Breast epithelium (tissue), 4 donors: ENCODE data around the gene TXNDC16. TPM values are rescaled to one million over a fixed set of nuclear protein-coding genes. Genes with fewer than 3 reads are reported as not detected.

Experiments used
- DNase-seq, 2 donors: peaks; one replicate each; pipeline ENCODE4 v3.0.0-alpha.2; 2019; ENCODE audit warnings: low spot score in 2 of 2
- H3K27ac ChIP-seq, 2 donors: fragments of 200-600 bp; sonication (generic) in 1 of 2; one replicate each; pipeline ENCODE4 v1.5.1; 2016 to 2019; ENCODE audit warnings: mild to moderate bottlenecking in 1 of 2
- H3K27me3 ChIP-seq, 2 donors: fragments of 200-600 bp; sonication (generic) in 1 of 2; one replicate each; pipeline versions ENCODE4 v1.5.1 to v1.6.0; 2017 to 2019; ENCODE audit warnings: control low read depth in 1 of 2, mild to moderate bottlenecking in 1 of 2
- H3K36me3 ChIP-seq: fragments of 200-600 bp; one replicate; pipeline ENCODE4 v1.5.1; 2019
- H3K4me1 ChIP-seq, 2 donors: fragments of 200-600 bp; sonication (generic); one replicate each; pipeline ENCODE4 v1.5.1; 2016 to 2019; ENCODE audit warnings: control low read depth in 1 of 2
- H3K4me3 ChIP-seq, 3 donors: fragments of 200-600 bp; sonication (generic); 1 replicate in 2 of 3; 2 replicates in 1 of 3; pipeline ENCODE4 v1.5.1; 2016 to 2019; ENCODE audit warnings: mild to moderate bottlenecking in 3 of 3, moderate library complexity in 2 of 3
- H3K9me3 ChIP-seq, 2 donors: fragments of 200-600 bp; sonication (generic) in 1 of 2; one replicate each; pipeline ENCODE4 v1.5.1; 2016 to 2019; ENCODE audit warnings: control low read depth in 1 of 2
- POLR2A ChIP-seq: fragments of 450-650 bp; IDR thresholded peaks from one replicate; pipeline ENCODE4 v1.6.1; 2016; ENCODE audit warnings: antibody characterized with exemption, mild to moderate bottlenecking, moderate library complexity
- POLR2AphosphoS5 ChIP-seq, 3 donors: sonication (generic); formaldehyde crosslinking; IDR thresholded peaks; one replicate each; pipeline ENCODE4 v1.6.1; 2017; ENCODE audit warnings: antibody characterized with exemption in 3 of 3
- intact Hi-C: fragments of 100-400 bp; cut with DNase I; formaldehyde crosslinking; loops from one replicate; pipeline ENCODE4 v1.15.1; 2023; ENCODE audit warnings: low total_unique reads
- total RNA-seq, 3 donors: library from RNA; depleted of rRNA; stranded (reverse); fragments of >200 nt; gene quantifications; one replicate each; pipeline ENCODE4 v1.1.0, GENCODE V29; 2016
- TF ChIP-seq, protein P1 (sequence below), 3 donors: fragments of 450-650 bp; IDR thresholded peaks; one replicate each; pipeline ENCODE4 v1.5.1; 2016 to 2017; ENCODE audit warnings: antibody characterized with exemption in 3 of 3, mild to moderate bottlenecking in 3 of 3, moderate library complexity in 3 of 3

TXNDC16 gene
- total RNA-seq, 3 donors from 2014 or later: 11.5 to 18.3 (median 13.1) TPM

DNA sequence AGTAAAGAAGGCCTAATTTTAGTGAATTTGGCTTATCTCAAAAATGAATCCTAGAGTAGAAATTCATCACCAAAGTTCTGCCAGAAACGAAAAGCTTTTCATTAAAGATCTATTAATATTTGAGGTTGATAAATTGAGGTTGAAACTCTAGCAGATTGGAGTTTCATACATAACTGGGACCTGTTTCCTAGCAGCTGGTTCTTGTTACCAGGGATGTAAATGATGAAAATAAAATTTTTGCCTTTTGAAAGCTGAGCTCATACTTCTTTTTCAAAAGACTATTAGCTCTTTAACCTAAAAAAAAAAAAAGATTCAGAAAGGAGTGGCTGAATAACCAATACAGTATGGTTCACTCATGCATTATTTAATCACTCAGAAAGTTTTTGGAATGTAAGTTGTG is 139.9 kb downstream of the TXNDC16 start:
- H3K27me3 ChIP-seq: no peaks in the 10 kb centered on the region
- TF ChIP-seq POLR2AphosphoS5 (IDR thresholded peaks at IDR 0.05) (no peak), POLR2A (no peak)
- TF ChIP-seq, protein P1, sequence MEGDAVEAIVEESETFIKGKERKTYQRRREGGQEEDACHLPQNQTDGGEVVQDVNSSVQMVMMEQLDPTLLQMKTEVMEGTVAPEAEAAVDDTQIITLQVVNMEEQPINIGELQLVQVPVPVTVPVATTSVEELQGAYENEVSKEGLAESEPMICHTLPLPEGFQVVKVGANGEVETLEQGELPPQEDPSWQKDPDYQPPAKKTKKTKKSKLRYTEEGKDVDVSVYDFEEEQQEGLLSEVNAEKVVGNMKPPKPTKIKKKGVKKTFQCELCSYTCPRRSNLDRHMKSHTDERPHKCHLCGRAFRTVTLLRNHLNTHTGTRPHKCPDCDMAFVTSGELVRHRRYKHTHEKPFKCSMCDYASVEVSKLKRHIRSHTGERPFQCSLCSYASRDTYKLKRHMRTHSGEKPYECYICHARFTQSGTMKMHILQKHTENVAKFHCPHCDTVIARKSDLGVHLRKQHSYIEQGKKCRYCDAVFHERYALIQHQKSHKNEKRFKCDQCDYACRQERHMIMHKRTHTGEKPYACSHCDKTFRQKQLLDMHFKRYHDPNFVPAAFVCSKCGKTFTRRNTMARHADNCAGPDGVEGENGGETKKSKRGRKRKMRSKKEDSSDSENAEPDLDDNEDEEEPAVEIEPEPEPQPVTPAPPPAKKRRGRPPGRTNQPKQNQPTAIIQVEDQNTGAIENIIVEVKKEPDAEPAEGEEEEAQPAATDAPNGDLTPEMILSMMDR (IDR thresholded peaks at IDR 0.05): no peak
- intact Hi-C loops: no loop called here
- H3K4me1 ChIP-seq: no peaks in the 10 kb centered on the region
- no peak for DNase-seq
- H3K27ac ChIP-seq: no peak overlapping the region
- no peak overlapping the region for H3K4me3 ChIP-seq
- no peaks in the 10 kb centered on the region for H3K36me3 ChIP-seq
- no peaks in the 10 kb centered on the region for H3K9me3 ChIP-seq

DNA sequence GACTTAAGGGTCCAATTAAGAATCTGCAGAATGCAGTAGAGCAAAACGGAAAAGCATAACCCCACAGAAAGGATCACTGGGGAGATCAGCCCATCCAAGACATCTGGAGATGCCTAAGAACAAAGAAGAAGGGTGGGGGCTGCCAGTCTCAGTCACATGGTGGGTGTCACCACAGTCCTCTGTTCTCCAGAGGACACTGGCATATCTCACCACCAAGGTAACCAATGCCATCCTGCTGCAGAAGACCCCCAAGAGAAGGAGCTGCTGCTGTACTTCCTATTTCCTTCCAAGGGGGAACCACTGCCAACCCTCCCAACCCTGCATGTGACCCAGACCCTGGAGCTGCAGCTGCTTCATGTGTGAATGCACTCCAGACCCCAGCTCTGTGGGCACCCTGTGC is 147.0 kb downstream of the TXNDC16 start:
- intact Hi-C loops: no loop called here
- H3K27ac ChIP-seq: no peak overlapping the region
- no peaks in the 10 kb centered on the region for H3K4me1 ChIP-seq
- no peak overlapping the region for H3K4me3 ChIP-seq
- no peaks in the 10 kb centered on the region for H3K36me3 ChIP-seq
- no peak for DNase-seq
- H3K27me3 ChIP-seq: no peaks in the 10 kb centered on the region
- no peaks in the 10 kb centered on the region for H3K9me3 ChIP-seq
- TF ChIP-seq POLR2A (no peak), POLR2AphosphoS5 (IDR thresholded peaks at IDR 0.05) (no peak)
- TF ChIP-seq, protein P1 (IDR thresholded peaks at IDR 0.05): no peak

DNA sequence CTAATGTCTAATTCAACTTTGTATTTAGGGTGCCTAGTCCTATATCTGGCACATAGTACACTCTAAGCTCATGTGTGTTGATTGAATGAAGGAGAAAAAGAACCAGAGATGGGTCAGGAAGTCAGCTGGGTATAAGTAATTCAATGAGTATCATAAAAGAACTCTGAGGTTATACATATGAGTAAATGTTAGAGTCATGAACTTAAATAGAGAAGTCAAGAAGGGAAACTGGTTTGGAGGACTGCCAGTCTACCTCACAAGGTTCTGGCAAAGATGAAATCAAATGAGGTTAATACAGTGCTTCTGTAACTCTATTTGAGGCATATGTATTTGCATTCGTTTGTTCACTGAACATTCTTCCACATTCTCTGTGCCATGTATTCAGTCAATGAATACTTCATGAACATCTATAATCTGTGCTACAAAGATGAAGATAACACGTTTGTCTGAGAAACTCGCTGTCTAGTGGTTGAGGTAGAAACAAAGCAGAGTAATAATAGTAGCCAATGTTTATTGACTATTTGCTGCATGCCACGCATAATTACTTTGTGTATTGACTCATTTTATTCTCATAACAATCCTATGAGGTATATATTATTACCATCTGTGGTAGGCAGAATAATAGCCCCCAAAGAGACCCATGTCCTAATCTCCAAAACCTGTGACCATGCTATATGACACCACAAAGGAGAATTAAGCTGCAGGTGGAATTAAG is 149.3 kb downstream of the TXNDC16 start:
- no peaks in the 10 kb centered on the region for H3K36me3 ChIP-seq
- H3K27ac ChIP-seq: no peak overlapping the region
- H3K4me3 ChIP-seq: no peak overlapping the region
- no peaks in the 10 kb centered on the region for H3K4me1 ChIP-seq
- TF ChIP-seq, protein P1 (IDR thresholded peaks at IDR 0.05): no peak
- TF ChIP-seq POLR2AphosphoS5 (IDR thresholded peaks at IDR 0.05) (no peak), POLR2A (no peak)
- H3K27me3 ChIP-seq: no peaks in the 10 kb centered on the region
- H3K9me3 ChIP-seq: no peaks in the 10 kb centered on the region
- no peak for DNase-seq
- intact Hi-C loops: no loop called here

DNA sequence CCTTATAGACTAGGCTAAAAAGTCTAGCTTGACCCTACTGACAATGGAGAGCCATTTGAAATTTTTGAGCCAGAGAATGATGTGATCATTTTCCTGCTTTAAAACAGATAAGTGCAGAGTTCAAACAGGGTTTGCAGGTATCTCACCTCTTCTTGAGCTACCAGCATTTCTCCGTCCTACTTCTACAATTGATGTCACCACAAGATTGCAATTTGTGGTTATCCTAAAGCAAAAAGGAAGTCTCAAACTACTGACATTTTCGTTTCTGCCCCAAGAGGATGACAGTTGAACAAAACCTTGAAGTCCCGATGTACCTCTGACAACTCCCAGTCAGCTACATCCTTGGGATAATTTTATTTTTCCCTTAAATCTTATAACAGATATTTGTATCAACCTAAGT is 151.5 kb downstream of the TXNDC16 start:
- Histone ChIP-seq H3K36me3 (no peaks in the 10 kb centered on the region), H3K4me1 (no peaks in the 10 kb centered on the region), H3K27ac (no peak overlapping the region), H3K27me3 (no peaks in the 10 kb centered on the region), H3K4me3 (no peak overlapping the region), H3K9me3 (no peaks in the 10 kb centered on the region)
- no peak for DNase-seq
- TF ChIP-seq, protein P1 (IDR thresholded peaks at IDR 0.05): no peak
- TF ChIP-seq POLR2AphosphoS5 (IDR thresholded peaks at IDR 0.05): no peak
- no peak for TF ChIP-seq POLR2A
- intact Hi-C loops: no loop called here

DNA sequence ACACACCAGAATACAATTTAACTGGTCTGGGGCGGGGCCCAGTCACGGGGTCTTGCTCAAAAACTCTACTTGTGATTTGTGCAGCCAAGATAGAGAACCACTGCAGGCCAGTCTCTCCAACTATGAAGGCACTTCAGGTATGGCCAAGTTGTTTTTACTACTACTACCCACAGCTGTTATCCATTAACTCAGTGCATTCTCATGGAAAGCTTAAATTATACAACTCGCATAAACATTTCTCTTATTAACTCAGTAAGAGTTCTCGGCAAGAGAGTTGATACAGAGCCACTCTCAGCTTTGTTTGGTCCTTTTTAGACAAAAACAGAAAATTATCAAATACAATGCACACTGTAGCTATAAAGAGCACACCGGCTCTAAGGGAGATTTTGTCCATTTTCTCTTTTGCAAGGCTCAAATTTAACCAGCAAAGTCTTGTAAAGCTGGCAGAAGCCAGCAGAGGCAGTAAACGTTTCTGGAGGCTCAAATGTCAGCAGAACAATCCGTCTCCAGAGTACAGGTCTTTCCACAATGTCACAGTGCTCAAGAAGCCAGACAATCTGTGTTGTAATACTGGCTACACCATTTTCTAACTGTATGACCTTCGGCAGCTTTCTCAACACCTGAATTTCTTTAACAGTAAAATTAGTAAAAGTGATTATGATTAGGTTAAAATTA is 152.2 kb downstream of the TXNDC16 start:
- intact Hi-C loops: no loop called here
- Histone ChIP-seq H3K9me3 (no peaks in the 10 kb centered on the region), H3K4me1 (no peaks in the 10 kb centered on the region), H3K36me3 (no peaks in the 10 kb centered on the region), H3K27ac (no peak overlapping the region), H3K4me3 (no peak overlapping the region), H3K27me3 (no peaks in the 10 kb centered on the region)
- DNase-seq: no peak
- TF ChIP-seq POLR2A (no peak), POLR2AphosphoS5 (IDR thresholded peaks at IDR 0.05) (no peak)
- TF ChIP-seq, protein P1 (IDR thresholded peaks at IDR 0.05): no peak
